ENCODE results near the gene DLG2. TPM values are rescaled to one million over a fixed set of nuclear protein-coding genes. Genes with fewer than 3 reads are reported as not detected.

Gene DLG2
- total and polyA plus RNA-seq, 2 of the 8 experiments (the other 6 are each of a cell fraction or from before 2014, with no cell fraction given), result 1.7 to 14.3 TPM

DNA sequence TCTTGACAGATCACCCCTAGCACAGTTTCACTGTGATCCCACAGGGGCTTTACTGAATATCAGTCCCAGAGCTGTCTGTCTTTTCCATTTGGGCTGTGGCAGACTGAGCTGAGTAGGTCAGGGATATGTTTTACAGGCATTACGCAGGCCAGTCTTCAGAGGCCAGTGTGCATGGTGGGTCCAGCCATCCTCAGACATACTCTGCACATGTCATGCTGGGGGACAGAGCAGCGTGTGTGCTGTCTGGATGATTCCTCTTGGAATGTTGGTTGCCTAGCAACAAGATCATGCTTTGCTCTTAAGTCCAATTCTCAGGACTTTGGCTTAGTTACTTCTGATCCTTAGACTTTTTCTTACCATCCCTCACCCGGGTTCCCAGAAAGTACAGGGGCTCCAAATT, 736.5 kb downstream of the DLG2 start:
- 77% methylated on average over 3 of the region's 3 CpGs; no CpG with 5 or more reads in 1 of the 2 experiments for WGBS, 2 experiments (ENCODE audit: extremely low coverage in 1 of 2, insufficient coverage in 1 of 2, insufficient read length in 1 of 2, insufficient replicate concordance in 2 of 2, low coverage in 1 of 2, low lambda C conversion rate in 2 of 2, missing lambda C conversion rate in 1 of 2)
- no peaks in the 10 kb centered on the region for H3K23me2 ChIP-seq (ENCODE audit: low read depth, low read length)
- H3K23ac ChIP-seq (ENCODE audit: insufficient read length), result no peak overlapping the region
- TF ChIP-seq RFX5 (IDR thresholded peaks at IDR 0.05; ENCODE audit: borderline replicate concordance, low read depth, low read length), result no peak
- no peak for TF ChIP-seq SAP30 (IDR thresholded peaks at IDR 0.05; ENCODE audit: insufficient read depth, insufficient replicate concordance, low read length)
- no peak for TF ChIP-seq TAF7 (optimal IDR thresholded peaks at IDR 0.05; ENCODE audit: borderline replicate concordance, low read depth, low read length)
- 0 out of 2 replicates have a peak, but pooled peaks have one; percentile 18 for TF ChIP-seq TEAD4 (IDR thresholded peaks at IDR 0.05; ENCODE audit: low read depth, low read length)
- H4K20me1 ChIP-seq (replicated peaks in 1 of 2; ENCODE audit: control insufficient read depth in 1 of 2, insufficient read depth in 2 of 2, low read length in 2 of 2), result no peaks in the 10 kb centered on the region
- H3K36me3 ChIP-seq (ENCODE audit: control insufficient read depth in 2 of 4, insufficient read depth in 4 of 4, low read length in 3 of 4), result no peaks in the 10 kb centered on the region
- H3K9me3 ChIP-seq (ENCODE audit: insufficient read depth in 2 of 2, low read depth in 1 of 2, low read length in 1 of 2), result no peaks in the 10 kb centered on the region
- no peak overlapping the region for H4K8ac ChIP-seq (ENCODE audit: extremely low read depth, insufficient read depth, low read length)
- H2BK5ac ChIP-seq (ENCODE audit: low read depth, low read length), result no peak overlapping the region
- no peak overlapping the region for H3K14ac ChIP-seq (ENCODE audit: insufficient read length)
- no peak overlapping the region for H4K91ac ChIP-seq (replicated peaks; ENCODE audit: insufficient read length, low read length)
- no peak overlapping the region for H3K4me3 ChIP-seq (ENCODE audit: extremely low read depth in 1 of 4, insufficient read depth in 2 of 4, low read depth in 3 of 4, low read length in 4 of 4)
- no peak overlapping the region for H2AK5ac ChIP-seq (ENCODE audit: low read depth, low read length)
- H3K9ac ChIP-seq (replicated peaks in 1 of 4; ENCODE audit: extremely low read depth in 1 of 4, low read depth in 3 of 4, low read length in 3 of 4), result no peak overlapping the region
- H2AFZ ChIP-seq (ENCODE audit: low read length), result no peak overlapping the region
- H3K4me1 ChIP-seq (replicated peaks in 1 of 4; ENCODE audit: control insufficient read depth in 3 of 4, insufficient read depth in 4 of 4, low read length in 3 of 4), result no peaks in the 10 kb centered on the region
- no peak overlapping the region for H3K27ac ChIP-seq (ENCODE audit: low read depth, low read length)
- H3K4me2 ChIP-seq (ENCODE audit: insufficient read depth in 1 of 2, low read depth in 2 of 2, low read length in 2 of 2), result no peak overlapping the region
- no peak overlapping the region for H4K5ac ChIP-seq (ENCODE audit: insufficient read length, low read depth, low read length)
- ChIA-PET POLR2A (ENCODE audit: partially characterized antibody) (no interaction called here), CTCF (ENCODE audit: partially characterized antibody) (interaction anchor here (2.3 kb wide), 1 partner anchor 10 kb away, joined by 19 read pairs; no protein-coding TSS in a partner anchor)
- H3K79me2 ChIP-seq (ENCODE audit: control insufficient read depth in 1 of 2, insufficient read depth in 2 of 2, low read length in 2 of 2), result no peaks in the 10 kb centered on the region
- no peak overlapping the region for H3K18ac ChIP-seq (ENCODE audit: extremely low read depth, low read length)
- FAIRE-seq, result no peak
- H2BK120ac ChIP-seq (replicated peaks; ENCODE audit: low read depth, low read length), result no peak overlapping the region
- H2BK15ac ChIP-seq (ENCODE audit: low read length), result no peak overlapping the region
- H3K4ac ChIP-seq (replicated peaks; ENCODE audit: insufficient read length, low read depth, low read length), result no peak overlapping the region
- no peak overlapping the region for H2BK20ac ChIP-seq (ENCODE audit: low read length)
- no peaks in the 10 kb centered on the region for H3K27me3 ChIP-seq (replicated peaks in 1 of 4; ENCODE audit: control insufficient read depth in 3 of 4, extremely low read depth in 1 of 4, insufficient read depth in 3 of 4, low read length in 3 of 4)
- no peaks in the 10 kb centered on the region for H3K79me1 ChIP-seq (ENCODE audit: low read depth, low read length)
- no peak overlapping the region for H2BK12ac ChIP-seq (ENCODE audit: low read depth, low read length)
- DNase-seq (ENCODE audit: low read depth in 1 of 2, low spot score in 2 of 2), result no peak
- no peak overlapping the region for H3K56ac ChIP-seq (replicated peaks; ENCODE audit: insufficient read length, low read depth, low read length)
